Kidney (tissue), 14 donors: ENCODE data around the gene SEMA3C. TPM values are rescaled to one million over a fixed set of nuclear protein-coding genes. Genes with fewer than 3 reads are reported as not detected.

Source experiments
- DNase-seq, 5 donors: peaks; one replicate each; pipeline ENCODE4 v3.0.0-alpha.2; 2013 to 2020
- FAIRE-seq: peaks from 2 replicates; lab custom pipeline; 2012; peaks lifted over from hg19 to GRCh38; lab: Jason Lieb, UNC
- H3K27ac ChIP-seq, 2 donors: one replicate each; pipeline ENCODE4 v1.7.0; 2013; ENCODE audit warnings: low read depth in 2 of 2, low read length in 2 of 2, inconsistent platforms in 1 of 2
- H3K27me3 ChIP-seq: one replicate; pipeline ENCODE4 v1.7.1; 2013; ENCODE audit warnings: low read length, inconsistent platforms; ENCODE audit not compliant: control insufficient read depth, insufficient read depth
- H3K36me3 ChIP-seq, 3 donors: one replicate each; pipeline versions ENCODE4 v1.7.0 to v1.7.1; 2013; ENCODE audit warnings: low read length in 3 of 3, control low read depth in 1 of 3, inconsistent platforms in 1 of 3; ENCODE audit not compliant: insufficient read depth in 3 of 3, control insufficient read depth in 2 of 3
- H3K4me1 ChIP-seq, 3 donors: one replicate each; pipeline versions ENCODE4 v1.7.0 to v1.7.1; 2013; ENCODE audit warnings: low read length in 3 of 3, inconsistent platforms in 1 of 3, low read depth in 1 of 3; ENCODE audit not compliant: control insufficient read depth in 2 of 3, insufficient read depth in 2 of 3
- H3K4me3 ChIP-seq, 3 donors: one replicate each; pipeline versions ENCODE4 v1.7.0 to v1.8.1; 2013; ENCODE audit warnings: low read length in 3 of 3, control low read depth in 1 of 3, inconsistent platforms in 1 of 3
- H3K9ac ChIP-seq, 3 donors: one replicate each; pipeline versions ENCODE4 v1.7.0 to v1.7.1; 2013; ENCODE audit warnings: low read length in 3 of 3, control low read depth in 1 of 3, inconsistent platforms in 1 of 3
- H3K9me3 ChIP-seq, 3 donors: one replicate each; pipeline versions ENCODE4 v1.7.0 to v1.7.1; 2013; ENCODE audit warnings: low read length in 3 of 3, control low read depth in 1 of 3, inconsistent platforms in 1 of 3; ENCODE audit not compliant: control insufficient read depth in 2 of 3, insufficient read depth in 1 of 3
- intact Hi-C: fragments of 100-400 bp; cut with DNase I; formaldehyde crosslinking; loops from one replicate; pipeline ENCODE4 v1.11.1; 2022
- polyA plus RNA-seq: library from polyadenylated mRNA; stranded (reverse); fragments of 350-450 nt; fragmentation: Illumina TruSeq; extraction: RNeasy Lipid Tissue Mini Kit (QIAGEN cat#74804); gene quantifications from one replicate; pipeline ENCODE4 v1.2.3, GENCODE V29; 2014; ENCODE audit warnings: low read depth, low replicate concordance; ENCODE audit not compliant: insufficient read depth
- total RNA-seq: library from RNA; stranded (reverse); fragmentation: NEBNext Ultra II Directional; extraction: Animal tissue kit (Norgen Biotek cat#: 25700); gene quantifications from one replicate; pipeline ENCODE4 v1.2.1, GENCODE V29; 2021
- TF ChIP-seq, protein P1 (sequence below): IDR thresholded peaks from 3 replicates; pipeline ENCODE4 v1.5.1; 2012; ENCODE audit warnings: mild to moderate bottlenecking, moderate library complexity, borderline replicate concordance; ENCODE audit not compliant: insufficient read depth; ENCODE audit errors: extremely low read depth
- donor health status: control.
- donor health status: control.
- donor health status: control.
- donor health status: control.
- donor health status: control.
- donor health status: DM: yes; HTN: yes; CAD: no.
- donor health status: Normal renal cell carcinoma (clear cell type).

Gene SEMA3C
- total and polyA plus RNA-seq, 2 donors from 2014 or later, result 3.9 to 17.2 TPM

DNA sequence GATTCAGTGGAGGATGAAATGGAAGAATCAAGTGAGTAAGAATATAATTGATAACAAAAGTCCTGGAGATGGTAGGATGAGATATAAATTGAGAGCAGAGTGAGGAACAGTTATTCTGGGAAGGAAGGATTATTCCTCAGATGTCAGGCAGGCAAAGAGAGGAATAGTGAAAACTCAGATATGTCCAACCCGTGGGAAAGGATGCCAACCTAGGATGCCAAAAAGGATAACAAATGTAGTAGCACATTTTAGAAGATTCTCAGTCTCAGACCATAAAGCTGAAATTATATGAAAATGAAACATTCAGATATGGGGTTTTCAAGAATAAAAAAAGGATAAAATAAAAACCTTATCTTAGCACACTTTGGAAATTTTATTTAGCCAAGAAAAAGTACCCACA lies 131.1 kb downstream of the SEMA3C start:
- Histone ChIP-seq H3K4me1 (peaks cover 0 to 2% (median 0%) of the 10 kb centered on the region in 3 donors), H3K4me3 (no peak overlapping the region), H3K9me3 (no peaks in the 10 kb centered on the region), H3K36me3 (no peaks in the 10 kb centered on the region), H3K27me3 (no peaks in the 10 kb centered on the region), H3K27ac (no peak overlapping the region), H3K9ac (no peak overlapping the region)
- intact Hi-C loops, result no loop called here
- DNase-seq (no peak), FAIRE-seq (no peak)
- TF ChIP-seq, protein P1, sequence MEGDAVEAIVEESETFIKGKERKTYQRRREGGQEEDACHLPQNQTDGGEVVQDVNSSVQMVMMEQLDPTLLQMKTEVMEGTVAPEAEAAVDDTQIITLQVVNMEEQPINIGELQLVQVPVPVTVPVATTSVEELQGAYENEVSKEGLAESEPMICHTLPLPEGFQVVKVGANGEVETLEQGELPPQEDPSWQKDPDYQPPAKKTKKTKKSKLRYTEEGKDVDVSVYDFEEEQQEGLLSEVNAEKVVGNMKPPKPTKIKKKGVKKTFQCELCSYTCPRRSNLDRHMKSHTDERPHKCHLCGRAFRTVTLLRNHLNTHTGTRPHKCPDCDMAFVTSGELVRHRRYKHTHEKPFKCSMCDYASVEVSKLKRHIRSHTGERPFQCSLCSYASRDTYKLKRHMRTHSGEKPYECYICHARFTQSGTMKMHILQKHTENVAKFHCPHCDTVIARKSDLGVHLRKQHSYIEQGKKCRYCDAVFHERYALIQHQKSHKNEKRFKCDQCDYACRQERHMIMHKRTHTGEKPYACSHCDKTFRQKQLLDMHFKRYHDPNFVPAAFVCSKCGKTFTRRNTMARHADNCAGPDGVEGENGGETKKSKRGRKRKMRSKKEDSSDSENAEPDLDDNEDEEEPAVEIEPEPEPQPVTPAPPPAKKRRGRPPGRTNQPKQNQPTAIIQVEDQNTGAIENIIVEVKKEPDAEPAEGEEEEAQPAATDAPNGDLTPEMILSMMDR, result no peak

- no peak for DNase-seq
- no peaks in the 10 kb centered on the region for H3K27me3 ChIP-seq
- intact Hi-C loops, result no loop called here
- H3K4me1 ChIP-seq, result peaks cover 0 to 2% (median 0%) of the 10 kb centered on the region in 3 donors
- TF ChIP-seq, protein P1, result no peak
- no peaks in the 10 kb centered on the region for H3K9me3 ChIP-seq
- H3K27ac ChIP-seq, result no peak overlapping the region
- no peak for FAIRE-seq
- no peak overlapping the region for H3K9ac ChIP-seq
- no peaks in the 10 kb centered on the region for H3K36me3 ChIP-seq
- no peak overlapping the region for H3K4me3 ChIP-seq
Observed at GRCh38 chr7:80785961-80786536, 132.8 kb downstream of the SEMA3C start.

GRCh38 chr7:80785276-80785675 lies 133.6 kb downstream of the SEMA3C start:
- Histone ChIP-seq H3K27me3 (no peaks in the 10 kb centered on the region), H3K27ac (no peak overlapping the region), H3K9ac (no peak overlapping the region), H3K4me3 (no peak overlapping the region), H3K9me3 (no peaks in the 10 kb centered on the region), H3K36me3 (no peaks in the 10 kb centered on the region), H3K4me1 (peaks cover 0 to 2% (median 0%) of the 10 kb centered on the region in 3 donors)
- intact Hi-C loops, result no loop called here
- FAIRE-seq, result no peak
- TF ChIP-seq, protein P1, result no peak
- no peak for DNase-seq
